Adipocyte (in vitro differentiated cells): Measurements from ENCODE around the gene RALY.
A peak's percentile ranks its signal among the peaks of the same experiment; 100 is the strongest.

ENCODE experiments used
- DNase-seq: peaks from one replicate; pipeline ENCODE4 v3.0.0-alpha.2; 2015; ENCODE audit warnings: low read depth
- H3K27me3 ChIP-seq: replicated peaks from 2 replicates; pipeline ENCODE4 v1.7.0; 2013; ENCODE audit warnings: mild to moderate bottlenecking, low read length, moderate library complexity; ENCODE audit not compliant: control insufficient read depth, insufficient read depth
- H3K36me3 ChIP-seq: 2 replicates; pipeline ENCODE4 v1.7.0; 2013; ENCODE audit warnings: low read length, mild to moderate bottlenecking, moderate library complexity; ENCODE audit not compliant: control insufficient read depth, insufficient read depth, severe bottlenecking
- H3K4me1 ChIP-seq: 2 replicates; pipeline ENCODE4 v1.7.0; 2013; ENCODE audit warnings: mild to moderate bottlenecking, low read length, moderate library complexity; ENCODE audit not compliant: control insufficient read depth, insufficient read depth
- H3K4me3 ChIP-seq: 2 replicates; pipeline ENCODE4 v1.7.0; 2013; ENCODE audit warnings: mild to moderate bottlenecking, low read length, moderate library complexity
- H3K9ac ChIP-seq: 2 replicates; pipeline ENCODE4 v1.7.0; 2013; ENCODE audit warnings: mild to moderate bottlenecking, low read length, moderate library complexity
- H3K9me3 ChIP-seq: 2 replicates; pipeline ENCODE4 v1.7.0; 2013; ENCODE audit warnings: mild to moderate bottlenecking, low read length, moderate library complexity; ENCODE audit not compliant: control insufficient read depth

Gene RALY

DNA sequence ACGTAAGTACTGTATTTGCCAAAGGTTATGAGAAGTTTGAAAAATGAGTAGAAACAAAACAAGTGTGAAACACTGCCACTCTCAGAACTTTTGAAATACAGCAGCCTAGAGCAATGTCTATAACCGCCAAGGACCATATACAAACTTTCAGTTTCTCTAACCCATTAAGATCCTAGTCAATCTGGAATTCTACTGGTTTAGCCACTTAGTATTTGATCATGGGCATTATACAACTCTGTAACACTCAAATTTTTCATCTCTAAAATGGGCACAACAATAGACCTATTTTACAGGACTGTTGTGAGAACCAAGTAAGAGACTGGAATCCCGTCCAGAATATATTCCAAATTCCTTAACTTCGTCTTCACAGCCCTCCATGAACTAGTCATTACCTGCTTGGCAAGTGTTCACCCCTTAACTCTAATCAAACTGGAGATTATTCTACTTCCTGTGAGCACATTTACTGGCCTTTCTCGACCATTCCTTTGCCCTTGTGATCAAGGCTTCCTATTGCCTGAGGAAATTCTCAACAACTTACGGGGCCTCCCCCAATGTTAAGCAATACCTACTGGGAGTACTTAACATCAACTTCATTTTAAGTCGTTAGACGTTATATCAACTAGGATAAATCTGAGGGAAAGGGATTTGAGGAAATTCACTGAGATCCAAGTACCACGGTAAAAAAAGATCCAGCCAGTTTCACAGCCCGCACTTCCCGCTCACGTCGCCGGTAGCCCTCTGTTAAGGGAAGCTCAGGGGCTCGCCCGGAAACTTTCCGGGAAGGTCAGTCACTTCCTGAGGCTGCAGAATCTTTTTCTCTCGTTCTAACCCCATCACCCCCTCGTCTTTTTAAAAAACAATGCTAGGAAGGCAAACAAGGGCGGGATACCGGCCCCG, 117.3 kb downstream of the RALY start:
- Histone ChIP-seq H3K36me3 (peaks cover 25% of the 10 kb centered on the region), H3K4me3 (peak overlapping the region; percentile 99), H3K9ac (peak overlapping the region; percentile 98), H3K4me1 (peaks cover 44% of the 10 kb centered on the region), H3K9me3 (no peaks in the 10 kb centered on the region), H3K27me3 (no peaks in the 10 kb centered on the region)
- peak; percentile 76 for DNase-seq

DNA sequence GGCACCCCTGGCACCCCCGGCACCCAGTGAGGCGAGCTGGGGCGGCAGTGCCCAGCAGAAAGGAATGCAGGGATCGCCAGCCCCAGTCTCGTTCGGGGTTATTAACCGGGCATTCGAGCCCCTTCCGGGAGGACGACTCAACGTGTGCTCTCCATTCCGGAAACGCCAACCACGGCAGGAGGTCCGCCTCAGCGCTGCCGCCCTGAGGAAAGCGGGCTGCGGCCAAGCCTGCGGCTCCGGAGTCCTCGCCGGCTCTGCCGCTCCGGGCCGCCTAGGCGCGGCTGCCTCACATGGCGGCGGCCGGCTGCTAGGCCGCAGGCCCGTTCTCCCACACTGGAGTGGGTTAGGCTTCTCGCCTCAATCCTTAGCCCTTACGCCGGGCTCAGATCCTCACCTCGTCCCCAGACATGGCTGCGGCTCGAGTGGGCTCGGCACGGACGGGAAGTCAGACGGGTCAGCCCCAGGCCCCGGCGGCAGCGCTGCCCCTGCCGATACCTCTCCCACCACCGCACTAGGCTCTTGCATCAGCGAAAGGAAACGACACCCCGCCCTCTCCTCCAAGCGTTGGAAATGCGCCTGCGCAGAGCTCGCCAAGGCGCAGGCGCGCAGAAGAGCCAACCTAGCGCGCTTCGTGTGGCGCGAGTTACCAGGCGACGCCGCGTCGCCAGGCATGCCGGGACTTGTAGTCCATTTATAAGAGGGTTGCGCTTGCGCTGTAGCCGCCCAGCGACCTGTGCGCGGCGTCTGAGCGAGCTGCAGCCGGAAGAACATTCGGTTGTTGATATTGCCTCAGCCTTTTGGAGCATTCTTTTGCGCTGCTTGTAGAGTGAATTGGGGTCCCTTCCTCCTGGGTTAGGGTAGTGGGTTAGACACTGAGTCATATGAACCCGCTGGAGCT, 118.2 kb downstream of the RALY start, which contains the start of gene EIF2S2:
EIF2S2 (minus strand) TSS at position 542 of the 898 bp plus-strand sequence; CDS start at position 409, 133 bp downstream.
- Histone ChIP-seq H3K9ac (peak within 1 kb of the TSS; percentile 98), H3K27me3 (no peaks in the 10 kb centered on the region), H3K36me3 (peaks cover 18% of the 10 kb centered on the region), H3K4me3 (peak within 1 kb of the TSS; percentile 99), H3K4me1 (peaks cover 37% of the 10 kb centered on the region), H3K9me3 (no peaks in the 10 kb centered on the region)
- DNase-seq, result peak; percentile 99

DNA sequence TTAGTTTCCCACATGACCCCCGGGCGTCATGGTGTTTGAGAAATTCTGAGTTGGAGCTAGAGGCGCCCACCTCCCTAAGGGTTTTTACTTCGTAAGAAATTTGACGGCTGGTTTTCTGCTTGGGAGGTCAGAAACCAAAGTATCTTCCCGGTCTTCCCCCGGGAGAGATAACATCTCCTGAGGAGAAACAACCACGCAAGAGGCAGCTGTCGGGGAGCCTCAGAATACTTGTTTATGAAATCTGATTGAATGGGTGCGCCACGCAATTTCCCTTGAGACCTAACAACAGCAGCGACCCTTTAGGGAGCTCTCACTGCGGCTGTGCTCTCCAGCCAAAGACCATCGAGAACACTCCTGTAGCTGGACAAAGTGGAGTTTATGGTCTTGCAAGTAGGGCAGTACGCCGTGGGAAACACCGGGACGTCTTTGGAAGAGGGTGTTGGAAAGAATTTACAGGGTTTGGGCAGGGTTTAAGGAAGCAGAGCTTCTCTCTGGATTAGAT, 118.9 kb downstream of the RALY start:
- peaks cover 30% of the 10 kb centered on the region for H3K4me1 ChIP-seq
- peak; percentile 67 for DNase-seq

DNA sequence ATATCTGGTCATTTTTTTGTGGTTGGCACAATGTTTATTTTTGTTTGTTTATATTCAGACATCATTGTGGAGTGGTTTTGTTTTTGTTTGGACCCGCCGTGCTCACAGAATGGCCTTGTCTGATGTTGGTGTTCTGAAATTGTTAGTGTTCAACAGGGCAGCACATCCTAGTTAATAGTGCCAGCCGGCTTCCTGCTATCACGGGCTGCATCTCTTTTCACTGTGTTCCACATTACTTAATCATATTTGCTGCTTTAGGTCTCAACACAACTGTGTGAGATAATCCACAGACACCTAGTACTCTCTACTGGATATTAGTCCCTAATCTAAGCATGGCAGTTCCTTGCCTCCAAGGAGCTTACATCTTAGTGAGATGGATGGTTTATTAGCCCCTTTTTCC, 121.1 kb downstream of the RALY start:
- Histone ChIP-seq H3K9ac (no peak overlapping the region), H3K36me3 (no peaks in the 10 kb centered on the region), H3K4me1 (peaks cover 9% of the 10 kb centered on the region), H3K4me3 (no peak overlapping the region), H3K9me3 (no peaks in the 10 kb centered on the region), H3K27me3 (no peaks in the 10 kb centered on the region)
- DNase-seq, result no peak

More for the DNA sequence above, 118.9 kb downstream of the RALY start:
- Histone ChIP-seq H3K9ac (peak overlapping the region; percentile 98), H3K36me3 (peaks cover 18% of the 10 kb centered on the region), H3K27me3 (no peaks in the 10 kb centered on the region), H3K9me3 (no peaks in the 10 kb centered on the region), H3K4me3 (peak overlapping the region; percentile 99)

DNA sequence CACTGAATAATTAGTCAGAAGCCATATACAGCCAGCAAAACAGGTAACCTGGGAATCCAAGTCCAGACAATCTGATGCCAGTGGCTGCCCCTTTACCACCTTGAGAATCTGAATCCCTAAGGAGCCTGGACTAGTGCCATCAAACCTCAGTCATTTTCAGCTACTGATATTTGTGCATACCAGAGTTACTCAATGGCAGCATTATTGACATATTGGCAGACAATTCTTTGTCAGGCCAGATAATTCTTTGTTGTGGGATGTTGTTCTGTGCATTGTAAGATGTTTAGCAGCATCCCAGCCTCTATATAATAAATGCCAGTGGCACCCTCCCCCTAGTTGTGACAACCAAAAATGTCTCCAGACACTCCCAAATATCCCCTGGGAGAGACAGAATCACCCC, 121.5 kb downstream of the RALY start:
- DNase-seq, result no peak
- Histone ChIP-seq H3K4me1 (peaks cover 5% of the 10 kb centered on the region), H3K4me3 (no peak overlapping the region), H3K27me3 (peaks cover 3% of the 10 kb centered on the region), H3K9me3 (no peaks in the 10 kb centered on the region), H3K9ac (no peak overlapping the region), H3K36me3 (no peaks in the 10 kb centered on the region)

DNA sequence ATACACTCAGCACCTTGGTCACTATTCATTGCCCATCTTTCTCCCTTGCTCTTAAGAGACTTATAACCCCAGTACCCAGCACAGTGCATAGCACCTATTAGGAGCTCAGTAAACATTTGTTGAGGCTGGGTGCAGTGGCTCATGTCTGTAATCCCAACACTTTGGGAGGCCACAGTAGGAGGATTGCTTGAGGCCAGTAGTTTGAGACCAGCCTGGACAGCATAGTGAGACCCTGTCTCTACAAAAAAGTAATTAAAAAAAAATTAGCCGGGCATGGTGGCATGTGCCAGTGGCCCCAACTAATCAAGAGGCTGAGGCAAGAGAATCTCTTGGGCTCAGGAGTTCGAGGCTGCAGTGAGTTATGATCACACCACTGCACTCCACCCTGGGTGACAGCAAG, 126.5 kb downstream of the RALY start:
- H3K27me3 ChIP-seq, result peaks cover 3% of the 10 kb centered on the region
- H3K36me3 ChIP-seq, result no peaks in the 10 kb centered on the region
- H3K4me3 ChIP-seq, result no peak overlapping the region
- H3K9me3 ChIP-seq, result no peaks in the 10 kb centered on the region
- H3K4me1 ChIP-seq, result no peaks in the 10 kb centered on the region
- H3K9ac ChIP-seq, result no peak overlapping the region
- no peak for DNase-seq

DNA sequence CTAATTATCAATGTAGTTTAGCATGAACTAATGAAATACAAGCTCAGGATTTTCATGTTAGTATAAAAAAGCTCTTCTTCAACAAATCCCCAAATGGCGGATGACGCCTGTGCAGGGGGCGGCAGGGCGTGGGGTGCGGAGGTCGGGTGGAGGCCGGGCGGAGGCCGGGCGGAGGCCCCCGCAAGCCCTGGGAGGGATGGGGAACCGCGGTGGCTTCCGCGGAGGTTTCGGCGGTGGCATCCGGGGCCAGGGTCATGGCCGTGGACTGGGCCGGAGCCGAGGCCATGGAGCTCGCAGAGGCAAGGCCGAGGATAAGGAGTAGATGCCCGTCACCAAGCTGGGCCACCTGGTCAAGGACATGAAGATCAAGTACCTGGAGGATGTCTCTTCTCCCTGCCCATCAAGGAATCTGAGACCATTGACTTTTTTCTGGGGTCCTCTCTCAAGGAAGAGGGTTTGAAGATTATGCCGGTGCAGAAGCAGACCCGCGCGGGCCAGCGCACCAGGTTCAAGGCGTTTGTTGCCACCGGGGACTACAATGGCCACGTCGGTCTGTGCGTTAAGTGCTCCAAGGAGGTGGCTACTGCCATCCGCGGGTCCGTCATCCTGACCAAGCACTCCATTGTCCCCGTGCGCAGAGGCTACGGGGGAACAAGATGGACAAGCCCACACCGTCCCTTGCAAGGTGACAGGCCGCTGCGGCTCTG, 128.7 kb downstream of the RALY start:
- peaks cover 3% of the 10 kb centered on the region for H3K27me3 ChIP-seq
- DNase-seq, result no peak
- H3K9ac ChIP-seq, result no peak overlapping the region
- H3K4me3 ChIP-seq, result no peak overlapping the region
- H3K36me3 ChIP-seq, result no peaks in the 10 kb centered on the region
- H3K4me1 ChIP-seq, result no peaks in the 10 kb centered on the region
- H3K9me3 ChIP-seq, result no peaks in the 10 kb centered on the region

DNA sequence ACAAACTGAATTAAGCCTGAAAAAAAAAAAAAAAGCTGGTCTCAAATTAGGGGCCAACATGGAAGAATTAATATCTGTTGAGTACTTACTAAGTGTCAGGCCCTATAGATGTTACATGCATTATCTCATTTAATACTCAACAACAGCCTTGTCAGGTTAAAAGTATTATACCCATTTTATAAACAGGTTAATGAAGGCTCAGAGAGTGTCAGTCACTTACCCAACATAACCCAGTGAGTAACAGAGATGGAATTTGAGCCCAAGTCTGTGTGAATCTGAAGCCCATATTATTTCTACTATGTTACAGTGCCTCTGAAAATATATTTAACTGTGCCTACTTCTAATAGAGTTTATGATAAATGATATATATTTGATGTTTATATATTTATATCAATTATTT, 129.6 kb downstream of the RALY start:
- no peaks in the 10 kb centered on the region for H3K4me1 ChIP-seq

DNA sequence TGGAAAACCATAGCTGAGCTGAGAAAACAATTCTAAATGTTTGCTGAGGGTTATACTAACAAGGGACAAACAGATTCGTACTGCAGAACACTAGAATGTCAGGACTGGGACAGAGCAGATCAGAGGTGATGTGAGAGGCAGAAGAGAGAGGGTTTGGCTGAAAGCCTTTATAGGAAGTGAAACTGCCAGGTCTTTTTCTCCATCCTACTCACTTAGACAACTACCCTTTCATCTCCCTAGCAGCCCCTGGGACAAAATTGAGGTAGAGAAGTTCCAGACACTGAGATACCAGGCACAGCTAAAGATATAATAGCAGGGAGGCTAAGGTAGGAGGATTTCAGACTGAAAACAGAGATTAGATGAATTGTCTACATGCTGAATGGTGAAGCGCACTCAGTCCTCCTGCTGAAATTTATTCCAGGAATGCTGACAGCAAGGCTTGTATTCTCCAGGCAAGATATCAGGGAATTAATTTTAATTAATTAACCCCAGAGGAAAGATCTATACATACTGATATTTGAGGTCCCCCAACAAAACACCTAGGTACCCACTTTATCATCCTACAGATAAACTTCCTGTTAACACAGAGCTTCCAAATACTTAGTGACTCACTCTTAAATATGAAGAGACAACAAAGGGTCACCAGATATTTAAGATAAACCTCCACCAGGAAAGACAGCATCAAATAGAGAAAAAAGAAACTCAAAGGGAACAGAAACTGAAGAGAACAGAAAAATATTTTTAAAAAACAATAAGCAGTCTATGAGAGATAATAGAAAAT, 130.9 kb downstream of the RALY start:
- Histone ChIP-seq H3K9ac (no peak overlapping the region), H3K4me1 (peaks cover 3% of the 10 kb centered on the region), H3K4me3 (no peak overlapping the region), H3K27me3 (peaks cover 3% of the 10 kb centered on the region), H3K9me3 (no peaks in the 10 kb centered on the region), H3K36me3 (no peaks in the 10 kb centered on the region)
- no peak for DNase-seq

More for the DNA sequence above, 129.6 kb downstream of the RALY start:
- Histone ChIP-seq H3K9ac (no peak overlapping the region), H3K27me3 (peaks cover 3% of the 10 kb centered on the region), H3K36me3 (no peaks in the 10 kb centered on the region), H3K4me3 (no peak overlapping the region), H3K9me3 (no peaks in the 10 kb centered on the region)
- no peak for DNase-seq

DNA sequence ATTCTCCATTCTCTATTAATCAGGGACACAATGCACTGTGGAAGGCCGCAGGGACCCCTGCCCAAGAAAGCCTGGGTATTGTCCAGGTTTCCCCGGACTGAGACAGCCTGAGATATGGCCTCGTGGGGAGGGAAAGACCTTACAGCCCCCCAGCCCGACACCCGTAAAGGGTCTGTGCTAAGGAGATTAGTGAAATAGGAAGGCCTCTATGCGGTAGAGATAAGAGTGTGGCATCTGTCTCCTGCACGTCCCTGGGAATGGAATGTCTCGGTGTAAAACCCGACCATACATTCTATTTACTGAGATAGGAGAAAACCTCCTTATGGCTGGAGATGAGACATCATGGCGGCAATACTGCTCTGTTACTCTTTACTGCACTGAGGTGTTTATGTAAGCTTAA, 134.1 kb downstream of the RALY start:
- H3K36me3 ChIP-seq, result no peaks in the 10 kb centered on the region
- H3K9me3 ChIP-seq, result no peaks in the 10 kb centered on the region
- H3K4me1 ChIP-seq, result peaks cover 12% of the 10 kb centered on the region
- H3K4me3 ChIP-seq, result no peak overlapping the region
- H3K27me3 ChIP-seq, result no peaks in the 10 kb centered on the region
- no peak for DNase-seq
- H3K9ac ChIP-seq, result no peak overlapping the region
